GM15510 (cell line): Measurements from ENCODE around the gene L3MBTL4.

Experiments
- POLR2A ChIP-seq: IDR thresholded peaks from 3 replicates; pipeline ENCODE4 v1.6.1; 2011; ENCODE audit warnings: borderline replicate concordance; ENCODE audit not compliant: insufficient read length; ENCODE audit errors: extremely low read depth

Gene L3MBTL4

DNA sequence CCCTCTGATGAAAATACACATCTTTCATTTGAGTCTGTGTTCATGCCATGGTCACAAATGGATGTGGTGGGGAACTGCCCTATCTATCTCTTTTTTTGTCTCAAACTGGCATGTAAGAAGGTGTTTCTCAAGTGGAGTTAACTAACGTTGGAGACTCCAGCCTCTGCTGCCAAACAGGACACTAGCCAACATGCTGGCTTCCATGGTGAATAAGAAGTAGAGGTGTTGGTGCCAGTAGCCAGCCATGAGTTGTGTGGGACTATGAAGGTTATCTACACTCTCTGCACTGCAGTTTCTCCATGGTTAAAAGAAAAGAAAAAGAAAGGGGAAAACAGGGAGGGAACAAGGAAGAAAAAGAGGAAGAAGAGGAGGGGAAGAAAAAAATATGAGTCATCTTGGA, 370.4 kb downstream of the L3MBTL4 start:
- TF ChIP-seq POLR2A = no peak

DNA sequence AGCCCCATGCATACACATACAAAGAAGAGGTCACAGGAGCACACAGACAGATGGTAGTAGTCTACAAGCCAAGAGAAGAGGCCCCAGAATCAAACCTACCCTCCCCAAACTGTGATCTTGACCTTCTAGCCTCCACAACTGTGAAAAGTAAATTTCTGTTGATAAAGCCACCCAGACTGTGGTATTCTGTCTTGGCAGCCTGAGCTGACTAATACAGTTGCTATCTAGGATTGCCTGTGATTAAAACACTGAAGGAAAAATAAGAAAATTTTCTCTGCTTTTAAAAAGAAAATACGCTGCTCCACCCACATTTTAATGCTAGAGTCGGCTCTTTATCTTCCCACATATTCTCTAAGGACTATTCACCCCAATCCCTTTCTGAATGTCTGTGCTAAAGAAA, 375.7 kb downstream of the L3MBTL4 start:
- no peak for TF ChIP-seq POLR2A

DNA sequence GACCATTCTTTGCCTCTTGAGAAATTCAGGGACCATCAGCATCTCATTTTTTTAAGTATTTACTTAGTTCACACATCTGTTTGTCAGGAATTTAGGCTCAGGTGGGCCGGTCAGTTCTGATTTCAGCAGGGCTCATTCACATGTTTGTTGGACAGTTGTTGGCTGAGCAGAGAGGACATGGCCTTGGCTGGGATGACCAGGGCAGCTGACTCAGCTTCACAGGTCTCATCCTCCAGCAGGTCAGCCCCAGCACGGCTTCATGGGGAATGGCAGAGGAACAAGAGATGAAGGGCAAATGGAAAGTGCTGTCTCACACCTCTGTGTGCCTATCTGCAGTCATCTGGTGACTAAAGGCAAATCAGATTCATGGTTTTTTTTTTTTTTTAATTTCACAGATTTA, 383.3 kb downstream of the L3MBTL4 start:
- no peak for TF ChIP-seq POLR2A

DNA sequence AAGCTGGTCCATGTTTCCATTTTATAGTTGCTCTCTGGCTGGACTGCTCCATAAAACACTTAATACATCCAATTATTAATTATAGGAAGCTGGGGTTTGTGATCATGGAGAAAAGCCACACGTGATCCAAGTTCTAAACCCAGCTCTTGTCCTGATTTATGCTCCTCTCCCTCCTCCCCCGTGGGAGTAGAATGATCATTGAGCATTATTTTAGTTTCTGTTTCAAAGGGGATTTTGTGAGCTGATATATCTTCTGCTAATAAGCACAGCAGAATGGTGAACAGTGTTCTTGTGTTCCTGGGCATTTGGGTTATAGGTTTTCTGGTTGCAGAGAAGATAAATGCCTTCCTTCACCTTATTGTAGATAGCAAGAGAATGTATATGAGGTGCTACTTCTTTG, 383.7 kb downstream of the L3MBTL4 start:
- no peak for TF ChIP-seq POLR2A

DNA sequence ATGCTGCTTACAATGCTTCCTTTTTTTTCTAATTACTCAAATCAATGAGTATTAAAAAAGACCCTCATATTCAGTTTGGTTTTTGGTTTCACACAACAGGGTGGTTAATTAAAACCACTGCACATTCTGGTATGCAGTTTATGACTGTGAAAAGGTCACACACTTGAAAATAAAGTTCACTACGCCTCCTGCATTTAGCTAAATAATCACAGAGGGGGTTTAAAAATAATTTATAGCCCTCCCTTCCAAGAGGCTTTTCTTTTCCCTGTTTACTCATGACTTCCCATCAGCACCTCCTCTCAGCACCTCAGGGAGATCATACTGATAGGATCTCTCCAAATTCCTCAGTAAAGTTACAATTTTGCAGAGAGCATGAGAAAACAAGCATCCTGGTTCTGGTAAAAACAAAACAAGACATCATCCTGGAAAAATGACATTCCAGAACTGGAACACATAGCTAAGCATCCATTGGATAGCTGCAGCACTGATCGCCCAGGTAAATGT, 389.9 kb downstream of the L3MBTL4 start:
- no peak for TF ChIP-seq POLR2A

DNA sequence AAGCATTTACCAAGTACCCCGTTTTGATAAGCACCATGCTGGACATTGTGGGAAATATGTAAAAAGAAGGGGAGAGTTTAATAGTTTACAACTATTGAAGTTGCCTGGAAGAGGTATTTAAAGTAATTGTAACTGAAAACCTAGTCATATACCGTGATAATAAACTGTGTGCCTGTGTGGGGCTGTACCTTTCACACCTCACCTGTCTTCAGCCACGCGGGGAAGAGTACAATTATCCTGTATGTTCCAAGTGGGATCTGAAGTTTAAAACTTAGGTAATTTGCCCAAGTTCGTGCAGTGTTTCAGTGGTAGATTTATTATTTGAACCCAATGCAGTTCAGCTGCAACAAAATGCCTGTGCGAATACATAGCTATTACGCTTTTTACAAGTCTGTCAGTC, 391.2 kb downstream of the L3MBTL4 start:
- no peak for TF ChIP-seq POLR2A

DNA sequence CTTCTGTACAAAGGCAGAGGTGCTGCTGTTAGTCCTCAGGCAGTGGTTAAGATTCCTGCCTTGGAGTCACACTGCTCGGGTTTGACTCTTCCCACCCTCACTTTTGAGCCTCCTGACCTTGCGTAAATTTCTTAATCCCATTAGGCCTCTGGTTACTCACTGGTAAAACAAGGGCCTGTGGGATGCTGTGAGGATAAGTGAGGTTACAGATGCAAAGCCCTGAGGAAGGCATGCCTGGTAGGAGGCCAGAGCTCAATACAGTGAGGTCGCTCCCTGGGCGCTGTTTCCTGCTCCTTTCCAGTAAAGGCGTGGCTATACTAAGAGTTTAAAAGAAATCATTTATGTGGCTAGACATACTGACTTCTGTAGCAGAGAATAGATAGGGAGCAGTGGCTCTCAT, 391.9 kb downstream of the L3MBTL4 start:
- no peak for TF ChIP-seq POLR2A

DNA sequence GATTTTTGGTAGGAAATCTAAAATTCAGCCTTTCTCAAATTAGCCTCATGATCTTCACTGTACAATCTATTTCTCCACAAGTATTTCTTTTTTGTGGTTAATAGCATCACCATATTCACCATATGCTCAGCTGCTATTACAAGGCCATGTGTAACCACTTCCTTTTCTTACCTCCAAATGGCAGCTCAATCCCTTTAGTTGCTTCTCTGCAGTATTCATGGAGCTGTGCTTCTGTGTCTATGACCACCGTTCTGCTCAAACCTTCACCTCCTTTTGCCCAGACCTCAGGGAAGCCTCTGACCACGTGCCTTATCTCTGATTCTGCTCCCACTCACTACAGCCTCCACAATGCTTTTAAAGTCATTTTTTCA, 392.7 kb downstream of the L3MBTL4 start:
- TF ChIP-seq POLR2A = no peak

DNA sequence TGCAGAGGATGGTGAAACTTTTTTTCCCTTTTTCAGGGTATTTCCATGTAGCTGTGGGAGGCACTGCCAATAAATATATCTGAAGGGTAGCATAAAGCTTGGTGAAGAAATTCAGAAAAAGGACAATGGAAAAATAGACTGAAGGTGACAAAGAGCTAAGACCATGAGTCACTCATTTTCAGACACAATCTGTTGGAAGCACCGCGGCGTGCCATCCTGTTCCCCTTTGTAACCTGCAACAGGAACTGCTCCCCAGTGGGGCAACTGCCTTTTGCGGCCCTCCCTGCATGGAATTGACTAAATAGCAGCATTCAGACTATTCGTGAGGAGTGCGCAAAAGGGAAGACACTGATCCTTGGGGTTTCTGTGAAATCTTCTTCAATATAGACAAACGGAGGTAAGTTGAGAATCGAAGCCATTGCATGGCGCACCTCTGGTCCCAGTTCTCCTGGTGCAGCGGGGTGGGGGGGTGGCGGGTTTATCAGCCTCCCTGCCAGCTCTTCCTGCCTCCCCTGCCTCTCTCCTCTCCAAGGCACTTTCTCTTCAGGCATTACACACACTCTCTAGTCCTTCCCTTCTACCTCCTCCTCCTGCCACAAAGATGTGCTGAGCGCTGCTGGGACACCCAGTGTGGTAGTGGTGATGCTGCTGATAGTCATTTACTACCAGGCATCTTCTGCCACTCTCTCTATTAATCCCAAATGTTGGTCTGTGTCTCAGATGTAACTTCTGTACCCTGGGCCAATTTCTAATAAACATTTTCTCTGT, 393.2 kb downstream of the L3MBTL4 start:
- no peak for TF ChIP-seq POLR2A

DNA sequence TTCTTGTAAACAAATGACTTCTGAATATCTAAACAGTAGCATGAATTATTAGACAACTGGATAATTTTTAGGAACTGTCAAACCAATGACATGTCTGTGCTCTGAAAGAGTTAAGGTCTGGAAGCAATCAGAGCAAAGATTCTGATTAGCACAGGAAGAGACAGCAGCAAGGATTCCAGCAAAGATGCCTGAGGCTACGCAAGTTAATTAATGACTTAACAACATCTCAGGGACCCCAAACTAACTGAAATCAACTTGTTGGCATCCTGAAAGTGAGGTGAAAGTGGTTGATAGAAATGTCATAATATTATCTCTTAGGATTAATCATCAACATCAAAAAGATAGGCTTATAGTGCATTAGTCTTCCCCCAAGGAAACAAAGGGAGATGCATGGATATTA, 396.0 kb downstream of the L3MBTL4 start:
- TF ChIP-seq POLR2A = no peak

DNA sequence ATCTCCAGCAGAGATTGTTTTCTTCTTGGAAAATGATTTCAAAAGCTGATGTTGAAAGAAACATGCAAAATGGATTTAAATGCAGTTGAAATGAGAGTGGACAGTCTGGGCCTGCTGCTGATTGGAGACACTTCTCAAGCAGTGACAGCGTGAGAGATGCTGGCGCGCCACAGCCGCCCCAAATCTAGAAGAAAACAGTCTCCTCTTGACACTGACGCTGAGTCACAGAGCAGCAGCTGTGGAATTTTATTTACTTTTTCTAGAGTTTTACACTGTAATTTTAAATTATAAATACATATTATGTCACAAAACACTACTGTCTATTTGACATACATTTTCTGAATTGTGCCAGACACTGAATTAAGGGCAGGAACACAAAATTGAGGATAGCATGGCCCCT, 397.5 kb downstream of the L3MBTL4 start:
- TF ChIP-seq POLR2A = no peak

DNA sequence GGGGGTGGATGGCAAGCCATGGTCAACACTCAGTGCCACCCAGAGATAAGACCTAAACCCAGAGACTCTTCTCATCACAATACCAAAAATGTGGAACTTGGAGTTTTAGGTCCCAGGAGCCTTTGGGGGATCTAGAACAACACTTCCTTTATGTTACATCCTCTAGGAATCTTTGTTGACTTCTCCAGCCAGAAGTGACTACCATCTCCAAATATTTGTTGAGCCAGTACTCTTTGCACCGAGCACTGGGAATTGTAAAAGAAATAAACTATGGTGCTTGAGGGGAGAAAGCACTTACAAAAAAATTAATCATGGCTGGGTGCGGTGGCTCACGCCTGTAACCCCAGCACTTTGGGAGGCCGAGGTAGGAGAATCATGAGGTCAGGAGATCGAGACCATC, 399.3 kb downstream of the L3MBTL4 start:
- no peak for TF ChIP-seq POLR2A

DNA sequence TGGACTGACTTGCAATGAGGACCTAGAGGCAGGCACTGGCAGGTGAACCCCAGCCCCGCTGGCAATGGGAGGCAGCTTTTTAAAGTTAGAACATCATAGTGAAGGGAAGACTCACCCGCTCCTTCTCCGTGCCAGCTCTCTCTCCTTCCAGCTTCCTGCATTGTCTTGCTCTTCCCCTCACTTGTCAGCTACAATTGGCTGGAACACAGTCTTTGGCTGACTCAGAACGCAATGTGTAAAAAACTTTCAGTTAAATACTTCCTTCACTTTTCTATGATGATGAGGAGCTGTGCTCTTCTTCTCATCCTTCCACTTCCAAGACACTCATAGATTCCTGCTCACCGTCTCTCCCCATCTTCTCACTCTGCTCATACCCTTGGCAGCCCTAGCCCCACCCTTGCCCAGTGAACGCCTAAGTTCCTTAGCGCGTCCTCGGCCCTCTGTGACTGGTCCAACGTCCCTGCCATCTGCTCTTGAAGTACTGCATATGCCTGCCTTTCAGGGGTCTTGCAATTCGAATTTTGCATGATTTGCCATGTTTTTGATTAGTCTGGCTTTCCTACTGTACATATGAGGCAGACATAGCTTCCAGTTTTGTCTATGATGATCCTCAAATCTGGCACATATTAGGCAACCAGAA, 401.4 kb downstream of the L3MBTL4 start:
- TF ChIP-seq POLR2A = no peak

DNA sequence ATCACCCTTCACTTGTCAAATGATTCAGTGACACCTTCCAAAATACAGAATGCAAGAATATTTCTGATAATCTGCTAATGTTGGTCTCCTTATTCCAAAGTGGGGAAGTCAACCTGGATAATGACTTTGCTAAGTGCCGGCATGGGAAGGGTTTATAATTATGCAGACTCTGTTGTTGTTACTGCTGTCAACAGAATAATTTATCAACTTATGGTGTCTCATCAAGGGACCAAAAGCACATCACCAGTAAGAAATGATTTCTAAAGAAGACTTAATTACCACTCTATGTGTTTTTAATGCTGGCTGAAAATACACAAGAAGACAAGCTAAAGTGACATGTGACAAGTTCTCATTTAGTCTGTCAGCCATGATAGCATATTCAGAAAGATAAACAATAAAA, 403.8 kb downstream of the L3MBTL4 start:
- no peak for TF ChIP-seq POLR2A

DNA sequence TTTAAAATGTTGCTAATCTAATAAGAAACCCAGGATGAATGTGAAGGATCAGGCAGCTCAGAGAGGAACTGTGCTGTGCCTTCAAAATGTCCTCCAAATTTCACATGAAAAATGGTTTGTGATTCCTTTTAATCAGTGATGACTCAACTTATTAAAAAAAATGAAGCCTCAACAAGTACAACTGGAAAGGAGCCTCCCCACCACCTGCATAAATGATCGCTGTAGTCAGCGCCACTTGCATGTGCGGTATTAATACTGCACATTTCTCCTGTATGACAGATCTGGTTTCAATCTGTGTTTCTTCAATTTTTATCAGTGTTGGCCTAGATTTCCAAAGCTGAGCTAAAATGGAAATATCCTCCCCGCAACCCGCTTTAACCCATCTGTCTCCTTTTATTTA, 404.4 kb downstream of the L3MBTL4 start:
- no peak for TF ChIP-seq POLR2A

DNA sequence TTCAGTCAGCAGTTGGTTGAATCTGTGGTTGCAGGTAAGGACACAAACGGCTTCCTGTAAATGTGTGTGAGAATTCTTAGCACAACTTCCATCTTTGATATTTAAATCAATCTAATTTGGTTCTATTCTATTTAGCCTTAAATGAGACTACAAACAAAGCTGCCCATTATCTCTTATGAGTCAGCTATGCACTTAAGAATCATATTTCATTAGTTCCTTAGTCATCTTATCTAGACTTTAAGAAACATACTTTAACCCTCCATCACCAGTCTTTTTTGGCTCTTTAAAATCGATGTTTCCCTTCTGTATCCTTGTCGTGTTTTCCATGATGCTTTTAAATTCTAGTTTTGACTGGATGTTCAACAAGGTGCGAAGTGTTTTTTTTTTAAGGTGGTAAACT, 405.0 kb downstream of the L3MBTL4 start:
- TF ChIP-seq POLR2A = no peak
